GM12878 (cell line): ENCODE measurements around the gene CARD10. TPM values are rescaled to one million over a fixed set of nuclear protein-coding genes. Genes with fewer than 3 reads are reported as not detected.

Experiments used
- ATAC-seq: fragments of 200-7000 bp; cut with Tn5 transposase; 3 replicates; pipeline ENCODE4 v1.9.1; 2020; ENCODE audit warnings: mild to moderate bottlenecking, moderate library complexity
- BruUV-seq: library from RNA; stranded (reverse); fragments of 400-500 nt; replicated peaks from 2 replicates; lab custom pipeline; 2021; lab: Mats Ljungman, UMichigan
- CTCF ChIA-PET: fragments of 300-600 bp; sonication (Branson Sonifier 250); formaldehyde crosslinking; extraction: SDS; loops from one replicate; lab custom pipeline; 2021; ENCODE audit warnings: inconsistent platforms; lab: Yijun Ruan, JAX
- POLR2A ChIA-PET: fragments of 350-600 bp; formaldehyde crosslinking; extraction: SDS; loops from one replicate; lab custom pipeline; 2021; ENCODE audit warnings: inconsistent platforms; lab: Charles Lee
- RAD21 ChIA-PET: fragments of 300-600 bp; sonication (Branson Sonifier 250); formaldehyde crosslinking; loops from one replicate; lab custom pipeline; 2023; ENCODE audit warnings: antibody characterized with exemption; ENCODE audit not compliant: unreplicated experiment; lab: Charles Lee
- SMC1A ChIA-PET: fragments of 300-600 bp; sonication (Branson Sonifier 250); formaldehyde crosslinking; loops from one replicate; lab custom pipeline; 2023; ENCODE audit not compliant: unreplicated experiment, uncharacterized antibody; lab: Charles Lee
- DNase-seq: peaks from one replicate; pipeline ENCODE4 v3.0.0-alpha.2; 2011; ENCODE audit warnings: low read depth, low spot score
- FAIRE-seq: peaks from 3 replicates; lab custom pipeline; 2011; peaks lifted over from hg19 to GRCh38; lab: Jason Lieb, UNC
- H2AFZ ChIP-seq: 2 replicates; pipeline ENCODE4 v1.6.0; 2011; ENCODE audit warnings: low read depth, low read length, control low read depth; ENCODE audit not compliant: control insufficient read depth
- H3K27ac ChIP-seq: 2 replicates; pipeline ENCODE4 v1.5.1; 2011; ENCODE audit warnings: control low read depth; ENCODE audit not compliant: control insufficient read depth, insufficient read depth
- H3K27me3 ChIP-seq, 2 experiments: replicated peaks in 1 of 2; 2 replicates each; pipeline versions ENCODE4 v1.6.0 to v1.6.1; 2011; ENCODE audit warnings: low read length in 1 of 2; ENCODE audit not compliant: control insufficient read depth in 2 of 2, insufficient read depth in 2 of 2
- H3K36me3 ChIP-seq, 2 experiments: 2 replicates each; pipeline ENCODE4 v1.5.1; 2011; ENCODE audit warnings: low read length in 1 of 2; ENCODE audit not compliant: control insufficient read depth in 2 of 2, insufficient read depth in 2 of 2
- H3K4me1 ChIP-seq: 2 replicates; pipeline ENCODE4 v1.6.1; 2011; ENCODE audit warnings: mild to moderate bottlenecking, low read length, moderate library complexity, mixed read lengths; ENCODE audit not compliant: control insufficient read depth, insufficient read depth
- H3K4me2 ChIP-seq: 2 replicates; pipeline ENCODE4 v1.6.0; 2011; ENCODE audit warnings: control low read depth; ENCODE audit not compliant: control insufficient read depth, insufficient read depth
- H3K4me3 ChIP-seq: fragments of 200-600 bp; sonication (generic); 2 replicates; pipeline ENCODE4 v1.5.1; 2016
- H3K79me2 ChIP-seq: 2 replicates; pipeline ENCODE4 v1.6.0; 2011; ENCODE audit warnings: low read length; ENCODE audit not compliant: control insufficient read depth, insufficient read depth
- H3K9ac ChIP-seq: 2 replicates; pipeline ENCODE4 v1.8.0; 2011; ENCODE audit warnings: low read length, control low read depth, mixed read lengths; ENCODE audit not compliant: control insufficient read depth, insufficient read depth
- H3K9me3 ChIP-seq: replicated peaks from 3 replicates; pipeline ENCODE4 v1.5.1; 2011; ENCODE audit warnings: mild to moderate bottlenecking, low read length; ENCODE audit not compliant: control insufficient read depth, insufficient read depth
- H4K20me1 ChIP-seq: 2 replicates; pipeline ENCODE4 v1.6.0; 2011; ENCODE audit not compliant: control insufficient read depth, insufficient read depth
- CREM ChIP-seq: IDR thresholded peaks from 2 replicates; pipeline ENCODE4 v1.6.1; 2014; ENCODE audit warnings: antibody characterized with exemption, low read depth
- ETV6 ChIP-seq, 2 experiments: fragments of 450-650 bp in 1 of 2; IDR thresholded peaks in 1 of 2; conservative IDR thresholded peaks in 1 of 2; 2 replicates each; pipeline ENCODE4 v1.6.1; 2014; ENCODE audit warnings: antibody characterized with exemption in 1 of 2, borderline replicate concordance in 1 of 2, low read depth in 1 of 2, mild to moderate bottlenecking in 1 of 2, moderate library complexity in 1 of 2
- MEF2B ChIP-seq: fragments of 450-650 bp; IDR thresholded peaks from 2 replicates; pipeline ENCODE4 v1.6.1; 2018; ENCODE audit warnings: mild to moderate bottlenecking, moderate library complexity; ENCODE audit not compliant: partially characterized antibody, poor library complexity, severe bottlenecking
- NFYA ChIP-seq: IDR thresholded peaks from 2 replicates; pipeline ENCODE4 v1.6.1; 2011; ENCODE audit warnings: low read depth, mild to moderate bottlenecking, low read length, improper control_type of control experiment, borderline replicate concordance
- POLR2AphosphoS5 ChIP-seq: IDR thresholded peaks from 2 replicates; pipeline ENCODE4 v1.6.1; 2011; ENCODE audit warnings: mild to moderate bottlenecking, low read length, inconsistent platforms
- RFX5 ChIP-seq: IDR thresholded peaks from 2 replicates; pipeline ENCODE4 v1.6.1; 2011; ENCODE audit warnings: low read depth, low read length, improper control_type of control experiment
- SREBF1 ChIP-seq: IDR thresholded peaks from 2 replicates; pipeline ENCODE4 v1.6.1; 2012; ENCODE audit warnings: mild to moderate bottlenecking, low read length
- TCF12 ChIP-seq: IDR thresholded peaks from 2 replicates; pipeline ENCODE4 v1.6.1; 2011; ENCODE audit warnings: low read depth, mild to moderate bottlenecking, low read length
- WRNIP1 ChIP-seq: IDR thresholded peaks from 2 replicates; pipeline ENCODE4 v1.6.1; 2011; ENCODE audit warnings: low read depth, low read length, improper control_type of control experiment, borderline replicate concordance
- ZNF622 ChIP-seq: fragments of 450-650 bp; IDR thresholded peaks from 2 replicates; pipeline ENCODE4 v1.6.1; 2017; ENCODE audit warnings: mild to moderate bottlenecking, inconsistent platforms
- WGBS: methylation state at CpG from one replicate; pipeline ENCODE4 v1.1.6; 2016; ENCODE audit warnings: low lambda C conversion rate; ENCODE audit not compliant: insufficient replicate concordance, insufficient coverage; ENCODE audit errors: missing lambda C conversion rate; 5-methylcytosine and 5-hydroxymethylcytosine counted together
- in situ Hi-C: fragments of 300-500 bp; cut with MboI; formaldehyde crosslinking; loops from 9 replicates; pipeline ENCODE4 v1.14.3; 2018; ENCODE audit warnings: mixed read lengths
- intact Hi-C: fragments of 100-400 bp; cut with micrococcal nuclease; formaldehyde crosslinking; loops from one replicate; pipeline ENCODE4 v1.14.2; 2022; ENCODE audit not compliant: unreplicated experiment
- polyA plus RNA-seq, 11 experiments: library from polyadenylated mRNA; depleted of rRNA in 4 of 11; unstranded in 6 of 11; stranded (reverse) in 5 of 11; fragments of >200 nt; fragmentation: Nextera tagmentation in 4 of 11; fragmentation: Illumina TruSeq in 1 of 11; extraction: Ambion mirVana in 4 of 11; extraction: Trizol in 1 of 11; gene quantifications; 1 replicate in 1 of 11; 2 replicates in 10 of 11; pipeline versions ENCODE4 v1.2.1 to v1.2.3, GENCODE V29; 2011 to 2016; ENCODE audit warnings: inconsistent platforms in 2 of 11, missing spikeins in 2 of 11, low read depth in 1 of 11
- total RNA-seq, 4 experiments: library from RNA; depleted of rRNA in 3 of 4; stranded (reverse); fragments of >200 nt in 3 of 4; fragmentation: Illumina TruSeq in 1 of 4; extraction: Trizol in 1 of 4; gene quantifications; 2 replicates each; pipeline versions ENCODE4 v1.2.1 to v1.2.3, GENCODE V29; 2013 to 2021

The CARD10 gene
- total and polyA plus RNA-seq, 10 of the 15 experiments (the other 5 are each of a cell fraction or from before 2014, with no cell fraction given): 0.08 to 0.10 (median 0.10) TPM; not detected in 7

- no peak for ATAC-seq
Observed at GRCh38 chr22:37562049-37562875, 43.0 kb upstream of the CARD10 start.

More at GRCh38 chr22:37562049-37562875, 43.0 kb upstream of the CARD10 start:
- POLR2A ChIA-PET: interaction anchor here (0.5 to 1.1 kb wide), 2 partner anchors 23 to 361 kb away, joined by 3 read pairs; no protein-coding TSS in a partner anchor
- DNase-seq: no peak
- no peak overlapping the region for H3K4me2 ChIP-seq
- H3K9me3 ChIP-seq: no peaks in the 10 kb centered on the region
- WGBS: 49% methylated on average over 14 of the region's 14 CpGs
- SMC1A ChIA-PET: interaction anchor here (0.7 to 3.6 kb wide), 5 partner anchors 20 to 31 kb away, joined by 3 to 26 read pairs (median 7); no protein-coding TSS in a partner anchor
- BruUV-seq: no TSS peak
- FAIRE-seq: no peak
- intact Hi-C loops: loop anchor here (10.0 kb wide), 1 partner anchor 247 kb away; no protein-coding TSS in a partner anchor
- H3K27me3 ChIP-seq: peaks cover 16% of the 10 kb centered on the region in 2 experiments
- H2AFZ ChIP-seq: no peak overlapping the region
- CTCF ChIA-PET: interaction anchor here (0.7 to 22.0 kb wide), 15 partner anchors 9 to 363 kb away, joined by 3 to 541 read pairs (median 4); partner anchors contain the start of gene LGALS2
- no peaks in the 10 kb centered on the region for H3K36me3 ChIP-seq
- H4K20me1 ChIP-seq: no peaks in the 10 kb centered on the region
- H3K4me1 ChIP-seq: peaks cover 11% of the 10 kb centered on the region
- no peak overlapping the region for H3K9ac ChIP-seq
- no peak overlapping the region for H3K4me3 ChIP-seq
- TF ChIP-seq WRNIP1: no peak
- no peak for TF ChIP-seq NFYA
- no peak for TF ChIP-seq CREM
- no peak for TF ChIP-seq SREBF1
- no peak for TF ChIP-seq ZNF622
- TF ChIP-seq RFX5: no peak
- no peak for TF ChIP-seq POLR2AphosphoS5
- TF ChIP-seq ETV6 (conservative IDR thresholded peaks at IDR 0.05 in 1 of 2, IDR thresholded peaks at IDR 0.05 in 1 of 2; ENCODE audit: borderline replicate concordance in 1 of 2, low read depth in 1 of 2): no peak
- TF ChIP-seq MEF2B: no peak
- no peak for TF ChIP-seq TCF12
- no peaks in the 10 kb centered on the region for H3K79me2 ChIP-seq
- in situ Hi-C loops: no loop called here
- RAD21 ChIA-PET: interaction anchor here (0.7 to 8.4 kb wide), 4 partner anchors 11 to 90 kb away, joined by 3 to 237 read pairs (median 4); no protein-coding TSS in a partner anchor
- H3K27ac ChIP-seq: no peak overlapping the region
